ENCODE data around the gene SPAST. TPM values are rescaled to one million over a fixed set of nuclear protein-coding genes. Genes with fewer than 3 reads are reported as not detected.

The SPAST gene
- total RNA-seq, 1 experiment from 2014 or later: 32.8 TPM

- no peak overlapping the region for H3T11ph ChIP-seq (ENCODE audit: low read length)
- H3K4me1 Mint-ChIP-seq: peaks cover 11 to 13% of the 10 kb centered on the region in 2 experiments
- no peaks in the 10 kb centered on the region for H4K20me1 ChIP-seq (ENCODE audit: control insufficient read depth, insufficient read depth, insufficient read length)
- H4K8ac ChIP-seq (replicated peaks; ENCODE audit: insufficient read length, low read depth, low read length): no peak overlapping the region
- no peaks in the 10 kb centered on the region for H3K4me1 ChIP-seq (ENCODE audit: insufficient read depth, low read length)
- H4K5ac ChIP-seq (ENCODE audit: insufficient read length, low read depth, low read length): no peak overlapping the region
- no CpG with 5 or more reads among the region's 2 CpGs for WGBS (ENCODE audit: extremely low coverage, insufficient read length, low lambda C conversion rate)
- no peak overlapping the region for H2BK20ac ChIP-seq (ENCODE audit: low read depth, low read length, poor library complexity, severe bottlenecking)
- H3K27ac ChIP-seq (ENCODE audit: insufficient read length, low read depth, low read length): no peak overlapping the region
- H3K9me3 Mint-ChIP-seq: no peaks in the 10 kb centered on the region
- H3K18ac ChIP-seq (ENCODE audit: insufficient read length, low read depth, low read length): no peak overlapping the region
- no peak for DNase-seq
- no peak overlapping the region for H3K27ac Mint-ChIP-seq
- no peak overlapping the region for H3K9ac ChIP-seq (ENCODE audit: extremely low read depth, insufficient read length, low read length)
- H2BK120ac ChIP-seq (ENCODE audit: low read depth, low read length, poor library complexity, severe bottlenecking): no peak overlapping the region
- H3K4me2 ChIP-seq (ENCODE audit: insufficient read depth, insufficient read length, low read length): no peak overlapping the region
- peaks cover 3% of the 10 kb centered on the region for H3K23me2 ChIP-seq (ENCODE audit: insufficient read length, low read depth, low read length, poor library complexity, severe bottlenecking)
- no peak overlapping the region for H3K23ac ChIP-seq (ENCODE audit: insufficient read length, low read depth, low read length)
- H4K91ac ChIP-seq (ENCODE audit: insufficient read length, low read depth, low read length): no peak overlapping the region
- H3K27me3 Mint-ChIP-seq (ENCODE audit: low read depth): no peaks in the 10 kb centered on the region
- H2BK15ac ChIP-seq (ENCODE audit: low read depth, low read length): no peak overlapping the region
- no peak overlapping the region for H3K4me3 Mint-ChIP-seq
- H3K14ac ChIP-seq (ENCODE audit: insufficient read depth, low read length): no peak overlapping the region
- H3K36me3 Mint-ChIP-seq (ENCODE audit: insufficient read depth in 1 of 3, low read depth in 3 of 3): no peaks in the 10 kb centered on the region
- TF ChIP-seq CTCF (conservative IDR thresholded peaks at IDR 0.05): no peak
- no peak overlapping the region for H2BK12ac ChIP-seq (ENCODE audit: insufficient read length, low read depth, low read length)
- H3K56ac ChIP-seq (ENCODE audit: insufficient read length, low read depth, low read length): no peak overlapping the region
- no peak overlapping the region for H2AFZ ChIP-seq (ENCODE audit: low read length)
- H2BK5ac ChIP-seq (ENCODE audit: insufficient read length, low read length): no peak overlapping the region
- H2AK5ac ChIP-seq (ENCODE audit: insufficient read length, low read length): no peak overlapping the region
- H3K9me3 ChIP-seq (ENCODE audit: control insufficient read depth, low read depth, low read length): no peaks in the 10 kb centered on the region
- H3K4ac ChIP-seq (ENCODE audit: low read depth, low read length): no peak overlapping the region
- H3K27me3 ChIP-seq (ENCODE audit: insufficient read depth, low read length): no peaks in the 10 kb centered on the region
- no peaks in the 10 kb centered on the region for H3K79me2 ChIP-seq (ENCODE audit: insufficient read depth, low read length)
- no peaks in the 10 kb centered on the region for H3K79me1 ChIP-seq (ENCODE audit: insufficient read depth, low read depth, low read length, poor library complexity, severe bottlenecking)
Measured at GRCh38 chr2:32060266-32060665, 3.1 kb upstream of the SPAST start.

All from H9 (cell line).